Measurements from ENCODE around the gene ARL3. TPM values are rescaled to one million over a fixed set of nuclear protein-coding genes. Genes with fewer than 3 reads are reported as not detected.
"Not testable (repeated sequence)": the region's sequence is repeated elsewhere in the genome, so short reads cannot be mapped to it uniquely, and the experiment has no call there.

The ARL3 gene
- total RNA-seq, 1 donor from 2014 or later: 5.9 TPM

- no peak for DNase-seq (ENCODE audit: low read depth)
- TF ChIP-seq, protein P1, sequence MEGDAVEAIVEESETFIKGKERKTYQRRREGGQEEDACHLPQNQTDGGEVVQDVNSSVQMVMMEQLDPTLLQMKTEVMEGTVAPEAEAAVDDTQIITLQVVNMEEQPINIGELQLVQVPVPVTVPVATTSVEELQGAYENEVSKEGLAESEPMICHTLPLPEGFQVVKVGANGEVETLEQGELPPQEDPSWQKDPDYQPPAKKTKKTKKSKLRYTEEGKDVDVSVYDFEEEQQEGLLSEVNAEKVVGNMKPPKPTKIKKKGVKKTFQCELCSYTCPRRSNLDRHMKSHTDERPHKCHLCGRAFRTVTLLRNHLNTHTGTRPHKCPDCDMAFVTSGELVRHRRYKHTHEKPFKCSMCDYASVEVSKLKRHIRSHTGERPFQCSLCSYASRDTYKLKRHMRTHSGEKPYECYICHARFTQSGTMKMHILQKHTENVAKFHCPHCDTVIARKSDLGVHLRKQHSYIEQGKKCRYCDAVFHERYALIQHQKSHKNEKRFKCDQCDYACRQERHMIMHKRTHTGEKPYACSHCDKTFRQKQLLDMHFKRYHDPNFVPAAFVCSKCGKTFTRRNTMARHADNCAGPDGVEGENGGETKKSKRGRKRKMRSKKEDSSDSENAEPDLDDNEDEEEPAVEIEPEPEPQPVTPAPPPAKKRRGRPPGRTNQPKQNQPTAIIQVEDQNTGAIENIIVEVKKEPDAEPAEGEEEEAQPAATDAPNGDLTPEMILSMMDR (IDR thresholded peaks at IDR 0.05; ENCODE audit: insufficient read depth, low read length, poor library complexity, severe bottlenecking): no peak
- no peak overlapping the region for H3K4me3 ChIP-seq (ENCODE audit: low read depth, low read length)
- H3K36me3 ChIP-seq (ENCODE audit: control insufficient read depth, insufficient read depth, low read length): no peaks in the 10 kb centered on the region
- no peaks in the 10 kb centered on the region for H3K27me3 ChIP-seq (ENCODE audit: control insufficient read depth, insufficient read depth, low read length)
Observed at GRCh38 chr10:102720775-102721301, 6.6 kb upstream of the ARL3 start.

DNA sequence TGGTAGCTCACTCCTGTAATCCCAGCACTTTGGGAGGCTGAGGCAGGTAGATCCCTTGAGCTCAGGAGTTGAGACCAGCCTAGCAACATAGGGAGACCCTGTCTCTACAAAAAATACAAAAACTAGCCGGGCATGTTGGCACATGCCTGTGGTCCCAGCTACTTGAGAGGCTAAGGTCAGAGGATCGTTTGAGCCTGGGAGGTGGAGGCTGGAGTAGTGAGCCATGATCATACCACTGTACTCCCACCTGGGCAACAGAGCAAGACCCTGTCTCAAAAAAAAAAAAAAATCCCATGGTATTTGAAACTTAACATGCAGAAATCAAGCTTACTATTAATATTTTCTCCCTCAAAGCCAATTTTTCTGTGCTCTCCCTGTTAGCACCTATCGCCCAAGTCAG, 6.1 kb upstream of the ARL3 start:
- TF ChIP-seq, protein P1 (IDR thresholded peaks at IDR 0.05; ENCODE audit: insufficient read depth, low read length, poor library complexity, severe bottlenecking): no peak

GRCh38 chr10:102718220-102718619, 4.0 kb upstream of the ARL3 start:
- TF ChIP-seq, protein P1 (IDR thresholded peaks at IDR 0.05; ENCODE audit: insufficient read depth, low read length, poor library complexity, severe bottlenecking): no peak
- DNase-seq (ENCODE audit: low read depth): no peak
- H3K36me3 ChIP-seq (ENCODE audit: control insufficient read depth, insufficient read depth, low read length): no peaks in the 10 kb centered on the region
- H3K4me3 ChIP-seq (ENCODE audit: low read depth, low read length): no peak overlapping the region
- no peaks in the 10 kb centered on the region for H3K27me3 ChIP-seq (ENCODE audit: control insufficient read depth, insufficient read depth, low read length)

More for the DNA sequence above, 6.1 kb upstream of the ARL3 start:
- no peak overlapping the region for H3K4me3 ChIP-seq (ENCODE audit: low read depth, low read length)
- no peak for DNase-seq (ENCODE audit: low read depth)
- no peaks in the 10 kb centered on the region for H3K36me3 ChIP-seq (ENCODE audit: control insufficient read depth, insufficient read depth, low read length)
- no peaks in the 10 kb centered on the region for H3K27me3 ChIP-seq (ENCODE audit: control insufficient read depth, insufficient read depth, low read length)

- H3K36me3 ChIP-seq (ENCODE audit: control insufficient read depth, insufficient read depth, low read length); H3K27me3 ChIP-seq (ENCODE audit: control insufficient read depth, insufficient read depth, low read length); DNase-seq (ENCODE audit: low read depth); H3K4me3 ChIP-seq (ENCODE audit: low read depth, low read length): not testable (repeated sequence)
Observed at GRCh38 chr10:102716900-102717565, 2.8 kb upstream of the ARL3 start.

- Histone ChIP-seq H3K4me3 (ENCODE audit: low read depth, low read length) (no peak overlapping the region), H3K36me3 (ENCODE audit: control insufficient read depth, insufficient read depth, low read length) (no peaks in the 10 kb centered on the region), H3K27me3 (ENCODE audit: control insufficient read depth, insufficient read depth, low read length) (no peaks in the 10 kb centered on the region)
- TF ChIP-seq, protein P1 (IDR thresholded peaks at IDR 0.05; ENCODE audit: insufficient read depth, low read length, poor library complexity, severe bottlenecking): no peak
- DNase-seq (ENCODE audit: low read depth): no peak
Observed at GRCh38 chr10:102715880-102716279, 1.7 kb upstream of the ARL3 start.

DNA sequence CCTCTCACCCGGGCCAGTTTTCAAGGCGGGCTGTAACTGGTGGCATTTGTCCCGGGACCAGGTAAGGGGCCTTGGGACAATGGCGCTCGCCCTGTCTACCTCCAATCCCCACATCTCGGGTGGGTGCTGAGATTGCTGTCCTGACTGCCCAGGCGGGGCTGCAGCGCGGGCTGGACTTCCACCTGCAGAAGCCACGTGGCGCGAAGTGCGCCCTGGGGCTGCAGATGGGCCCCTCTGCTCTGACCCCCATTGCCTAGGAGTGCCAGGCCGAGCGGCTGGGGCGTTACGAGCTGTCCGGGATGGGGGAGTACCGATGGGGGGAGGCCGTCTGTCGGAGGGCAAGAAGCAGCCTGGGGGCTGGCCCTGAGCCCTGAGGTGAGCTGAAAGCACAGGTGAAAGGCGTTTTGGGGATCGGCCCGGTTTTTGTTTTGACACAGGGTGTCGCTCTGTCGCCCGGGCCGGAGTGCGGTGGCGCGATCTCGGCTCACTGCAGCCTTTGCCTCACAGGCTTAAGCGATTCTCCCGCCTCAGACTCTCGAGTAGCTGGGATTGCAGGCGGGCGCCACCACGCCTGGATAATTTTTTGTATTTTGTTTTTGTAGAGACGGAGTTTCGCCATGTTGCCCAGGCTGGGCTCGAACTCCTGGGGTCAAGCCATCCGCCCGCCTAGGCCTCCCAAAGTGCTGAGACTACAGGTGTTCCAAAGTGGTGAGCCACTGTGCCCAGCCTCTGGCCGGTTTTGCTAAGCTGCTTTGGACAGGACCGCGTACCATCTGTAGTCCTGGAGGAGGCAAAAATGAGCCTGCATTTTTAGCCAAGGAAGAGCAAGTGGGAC, 641 bp upstream of the ARL3 start, which contains the start of gene SFXN2:
TSS of gene SFXN2 (plus strand) at position 16 of the 835 bp plus-strand sequence. CDS start 12,001 bp downstream, outside the sequence.
- Histone ChIP-seq H3K36me3 (ENCODE audit: control insufficient read depth, insufficient read depth, low read length) (no peaks in the 10 kb centered on the region), H3K4me3 (ENCODE audit: low read depth, low read length) (peak within 1 kb of the TSS; percentile 95), H3K27me3 (ENCODE audit: control insufficient read depth, insufficient read depth, low read length) (no peaks in the 10 kb centered on the region)
- TF ChIP-seq, protein P1 (IDR thresholded peaks at IDR 0.05; ENCODE audit: insufficient read depth, low read length, poor library complexity, severe bottlenecking): no peak
- no peak for DNase-seq (ENCODE audit: low read depth)
